Upper lobe of right lung (tissue), 1 donor: Measurements from ENCODE around the gene CD109. TPM values are rescaled to one million over a fixed set of nuclear protein-coding genes. Genes with fewer than 3 reads are reported as not detected.

Source experiments
- ATAC-seq: fragments of 200-7000 bp; cut with Tn5 transposase; one replicate; pipeline ENCODE4 v1.9.1; 2020; ENCODE audit warnings: mild to moderate bottlenecking, moderate library complexity
- DNase-seq: peaks from one replicate; pipeline ENCODE4 v3.0.0-alpha.2; 2020
- H3K27ac ChIP-seq: fragments of 200-600 bp; one replicate; pipeline ENCODE4 v1.8.0; 2022
- H3K27me3 ChIP-seq: fragments of 200-600 bp; one replicate; pipeline ENCODE4 v1.8.0; 2022; ENCODE audit warnings: mild to moderate bottlenecking
- H3K36me3 ChIP-seq: fragments of 200-600 bp; one replicate; pipeline ENCODE4 v1.8.0; 2022
- H3K4me1 ChIP-seq: fragments of 200-600 bp; one replicate; pipeline ENCODE4 v1.8.0; 2022
- H3K4me3 ChIP-seq: fragments of 200-600 bp; one replicate; pipeline ENCODE4 v1.8.0; 2022; ENCODE audit warnings: mild to moderate bottlenecking
- H3K9me3 ChIP-seq: fragments of 200-600 bp; one replicate; pipeline ENCODE4 v1.8.0; 2022
- CTCF ChIP-seq: fragments of 200-600 bp; IDR thresholded peaks from one replicate; pipeline ENCODE4 v1.8.0; 2022; ENCODE audit warnings: antibody characterized with exemption
- intact Hi-C: fragments of 100-400 bp; cut with DNase I; formaldehyde crosslinking; loops from one replicate; pipeline ENCODE4 v1.11.0; 2022
- total RNA-seq: library from RNA; stranded (reverse); fragmentation: NEBNext Ultra II Directional; extraction: Animal tissue kit (Norgen Biotek cat#: 25700); gene quantifications from one replicate; pipeline ENCODE4 v1.2.1, GENCODE V29; 2021
- donor health status: DM: no; HTN: yes; CAD: no; lungs with severe emphysema.

CD109 gene
- total RNA-seq, 1 donor from 2014 or later: 22.1 TPM

- Histone ChIP-seq H3K27ac (peak overlapping the region; percentile 78), H3K36me3 (no peaks in the 10 kb centered on the region), H3K27me3 (peaks cover 3% of the 10 kb centered on the region), H3K4me3 (peak overlapping the region; percentile 60), H3K4me1 (peaks cover 4% of the 10 kb centered on the region), H3K9me3 (no peaks in the 10 kb centered on the region)
- intact Hi-C loops: no loop called here
- DNase-seq: no peak
- ATAC-seq: no peak
- no peak for TF ChIP-seq CTCF
Measured at GRCh38 chr6:73694711-73695411, 1.1 kb upstream of the CD109 start.

GRCh38 chr6:73696966-73697655 is 1.1 kb downstream of the CD109 start:
- no peak for ATAC-seq
- Histone ChIP-seq H3K27ac (peak overlapping the region; percentile 78), H3K36me3 (no peaks in the 10 kb centered on the region), H3K9me3 (no peaks in the 10 kb centered on the region), H3K27me3 (peaks cover 3% of the 10 kb centered on the region), H3K4me1 (peaks cover 4% of the 10 kb centered on the region), H3K4me3 (peak overlapping the region; percentile 60)
- intact Hi-C loops: no loop called here
- no peak for DNase-seq
- TF ChIP-seq CTCF: no peak

GRCh38 chr6:73699676-73700459 is 3.9 kb downstream of the CD109 start:
- DNase-seq: no peak
- Histone ChIP-seq H3K9me3 (no peaks in the 10 kb centered on the region), H3K36me3 (no peaks in the 10 kb centered on the region), H3K4me3 (no peak overlapping the region), H3K4me1 (peaks cover 4% of the 10 kb centered on the region), H3K27me3 (peaks cover 3% of the 10 kb centered on the region), H3K27ac (peak overlapping the region; percentile 32)
- ATAC-seq: no peak
- no peak for TF ChIP-seq CTCF
- intact Hi-C loops: no loop called here

GRCh38 chr6:73702444-73702843 is 6.4 kb downstream of the CD109 start:
- no peaks in the 10 kb centered on the region for H3K9me3 ChIP-seq
- no peaks in the 10 kb centered on the region for H3K36me3 ChIP-seq
- TF ChIP-seq CTCF: no peak
- no peak overlapping the region for H3K4me3 ChIP-seq
- no peaks in the 10 kb centered on the region for H3K4me1 ChIP-seq
- no peak for ATAC-seq
- intact Hi-C loops: no loop called here
- no peak overlapping the region for H3K27ac ChIP-seq
- no peak for DNase-seq
- H3K27me3 ChIP-seq: no peaks in the 10 kb centered on the region

GRCh38 chr6:73703466-73703865 is 7.5 kb downstream of the CD109 start:
- no peaks in the 10 kb centered on the region for H3K9me3 ChIP-seq
- H3K27me3 ChIP-seq: no peaks in the 10 kb centered on the region
- TF ChIP-seq CTCF: no peak
- DNase-seq: no peak
- no peaks in the 10 kb centered on the region for H3K36me3 ChIP-seq
- ATAC-seq: no peak
- intact Hi-C loops: no loop called here
- no peaks in the 10 kb centered on the region for H3K4me1 ChIP-seq
- no peak overlapping the region for H3K27ac ChIP-seq
- no peak overlapping the region for H3K4me3 ChIP-seq
